ENCODE measurements around the gene GRM3. TPM values are rescaled to one million over a fixed set of nuclear protein-coding genes. Genes with fewer than 3 reads are reported as not detected.

The GRM3 gene
- total RNA-seq, 1 experiment from 2014 or later: not detected

DNA sequence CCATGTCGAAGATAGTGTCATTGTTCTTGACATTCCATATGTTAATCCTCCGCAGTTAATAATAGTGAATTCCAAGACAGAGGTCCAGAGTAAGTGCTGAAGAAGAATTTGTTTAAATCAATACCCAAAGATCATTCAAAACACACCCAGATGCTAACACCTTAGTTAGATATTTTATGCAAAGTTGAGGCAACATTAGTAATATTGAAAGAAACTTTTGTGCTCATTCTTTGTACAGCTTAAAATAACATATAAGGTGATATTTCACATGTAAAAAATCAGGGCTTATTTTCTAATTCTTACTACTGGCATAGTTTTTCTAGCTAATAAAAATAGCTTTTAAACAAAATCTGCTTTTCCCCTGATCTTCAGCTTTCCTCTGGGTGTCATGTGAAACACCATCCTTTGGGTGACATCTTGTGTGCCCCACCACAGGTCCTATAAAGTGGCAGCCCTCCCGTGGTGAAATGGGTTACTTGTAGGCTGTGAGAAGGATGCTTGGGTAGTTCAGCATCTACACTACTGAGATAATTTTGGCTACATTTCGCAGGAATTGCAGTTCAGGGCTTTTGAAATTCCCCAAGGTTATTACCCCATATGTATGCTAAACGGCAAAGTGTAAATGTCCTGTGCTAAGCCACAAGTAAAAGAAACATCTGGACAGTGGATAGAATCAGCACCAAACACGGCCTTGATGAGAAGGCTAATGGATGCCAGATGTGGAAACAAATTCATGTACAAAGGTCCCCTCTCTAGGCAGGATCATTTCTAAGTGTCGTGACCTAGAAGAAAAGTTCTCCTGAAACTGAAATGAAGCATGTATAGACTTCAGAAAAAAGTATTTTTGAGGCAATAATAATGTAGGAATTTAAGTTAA is 105.4 kb downstream of the GRM3 start:
- DNase-seq: no peak
- TF ChIP-seq EZH2phosphoT487 (IDR thresholded peaks at IDR 0.05; ENCODE audit: borderline replicate concordance, low read length): no peak
- no peak for TF ChIP-seq EZH2 (IDR thresholded peaks at IDR 0.05; ENCODE audit: low read length, unreplicated experiment)
- TF ChIP-seq, protein P1, sequence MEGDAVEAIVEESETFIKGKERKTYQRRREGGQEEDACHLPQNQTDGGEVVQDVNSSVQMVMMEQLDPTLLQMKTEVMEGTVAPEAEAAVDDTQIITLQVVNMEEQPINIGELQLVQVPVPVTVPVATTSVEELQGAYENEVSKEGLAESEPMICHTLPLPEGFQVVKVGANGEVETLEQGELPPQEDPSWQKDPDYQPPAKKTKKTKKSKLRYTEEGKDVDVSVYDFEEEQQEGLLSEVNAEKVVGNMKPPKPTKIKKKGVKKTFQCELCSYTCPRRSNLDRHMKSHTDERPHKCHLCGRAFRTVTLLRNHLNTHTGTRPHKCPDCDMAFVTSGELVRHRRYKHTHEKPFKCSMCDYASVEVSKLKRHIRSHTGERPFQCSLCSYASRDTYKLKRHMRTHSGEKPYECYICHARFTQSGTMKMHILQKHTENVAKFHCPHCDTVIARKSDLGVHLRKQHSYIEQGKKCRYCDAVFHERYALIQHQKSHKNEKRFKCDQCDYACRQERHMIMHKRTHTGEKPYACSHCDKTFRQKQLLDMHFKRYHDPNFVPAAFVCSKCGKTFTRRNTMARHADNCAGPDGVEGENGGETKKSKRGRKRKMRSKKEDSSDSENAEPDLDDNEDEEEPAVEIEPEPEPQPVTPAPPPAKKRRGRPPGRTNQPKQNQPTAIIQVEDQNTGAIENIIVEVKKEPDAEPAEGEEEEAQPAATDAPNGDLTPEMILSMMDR (conservative IDR thresholded peaks at IDR 0.05; ENCODE audit: low read depth, low read length): no peak
- Histone ChIP-seq H3K9me2 (replicated peaks; ENCODE audit: low read length) (no peaks in the 10 kb centered on the region), H3F3A (ENCODE audit: low read length, unreplicated experiment) (no peaks in the 10 kb centered on the region), H3K4me2 (ENCODE audit: low read length) (no peak overlapping the region), H2AFZ (ENCODE audit: low read length) (no peak overlapping the region), H3K79me2 (ENCODE audit: low read length) (no peaks in the 10 kb centered on the region), H3K36me3 (ENCODE audit: low read depth, low read length) (no peaks in the 10 kb centered on the region), H3K27ac (ENCODE audit: low read length) (no peak overlapping the region), H3K4me1 (ENCODE audit: insufficient read depth, low read length) (no peaks in the 10 kb centered on the region), H3K4me3 (ENCODE audit: low read length) (no peak overlapping the region), H3K9ac (ENCODE audit: low read length) (no peak overlapping the region), H3K9me3 (ENCODE audit: low read length) (no peaks in the 10 kb centered on the region), H3K27me3 (ENCODE audit: low read length) (peaks cover 53% of the 10 kb centered on the region), H4K20me1 (ENCODE audit: low read length) (no peaks in the 10 kb centered on the region)
- no TSS peak for BruUV-seq (replicated peaks)
- ChIA-PET CTCF (interaction anchor here (0.6 kb wide), 1 partner anchor 250 kb away, joined by 3 read pairs; no protein-coding TSS in a partner anchor), POLR2A (ENCODE audit: unreplicated experiment) (no interaction called here)
- intact Hi-C loops (cut with micrococcal nuclease): no loop called here
- ATAC-seq: no peak

DNA sequence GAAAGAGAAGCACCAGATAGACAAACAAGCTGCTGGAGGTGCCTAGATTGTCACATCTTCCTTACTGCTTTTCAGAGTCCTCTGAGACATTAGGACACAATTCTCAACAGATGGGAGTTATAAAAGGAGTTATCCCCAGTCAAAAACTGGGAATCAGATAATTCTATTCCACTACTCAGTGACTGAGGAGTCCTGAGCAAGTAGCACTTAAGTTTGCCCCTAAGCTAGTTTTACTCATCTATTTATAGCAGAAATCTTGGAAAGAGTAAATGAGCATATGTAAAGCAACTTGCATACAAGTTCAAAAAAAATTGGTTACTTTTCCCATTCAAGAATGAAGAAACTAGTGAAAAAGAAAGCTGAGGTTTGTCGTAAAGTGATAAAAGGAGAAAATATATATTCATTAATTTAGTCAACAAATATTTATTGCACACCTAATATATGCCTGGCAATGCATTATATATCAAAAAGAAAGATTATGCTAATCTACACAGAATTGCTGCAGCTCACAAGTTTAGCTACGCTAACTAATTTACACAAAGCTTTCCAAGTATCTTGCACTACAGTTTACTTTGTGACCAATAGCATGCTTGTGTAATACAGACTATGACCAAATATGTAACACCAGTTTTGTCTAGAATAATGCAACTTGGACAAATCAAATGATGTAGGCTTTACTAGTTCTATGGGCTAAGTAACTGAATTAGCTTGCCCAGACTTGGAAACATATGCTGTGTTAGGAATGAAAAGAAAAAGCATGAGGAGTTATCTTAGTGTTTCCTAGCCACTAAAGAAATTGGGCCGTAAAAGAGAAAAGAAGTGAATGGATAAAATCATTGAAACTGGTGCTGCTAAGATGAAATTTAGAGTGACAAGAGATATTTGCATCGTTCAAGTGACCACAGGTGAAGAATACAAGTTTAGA is 106.3 kb downstream of the GRM3 start:
- peaks cover 56% of the 10 kb centered on the region for H3K27me3 ChIP-seq (ENCODE audit: low read length)
- no TSS peak for BruUV-seq (replicated peaks)
- TF ChIP-seq, protein P1 (conservative IDR thresholded peaks at IDR 0.05; ENCODE audit: low read depth, low read length): no peak
- TF ChIP-seq EZH2 (IDR thresholded peaks at IDR 0.05; ENCODE audit: low read length, unreplicated experiment) (no peak), EZH2phosphoT487 (IDR thresholded peaks at IDR 0.05; ENCODE audit: borderline replicate concordance, low read length) (no peak)
- DNase-seq (no peak), ATAC-seq (no peak)
- H3K9me3 ChIP-seq (ENCODE audit: low read length): no peaks in the 10 kb centered on the region
- H3K9me2 ChIP-seq (replicated peaks; ENCODE audit: low read length): no peaks in the 10 kb centered on the region
- ChIA-PET CTCF (no interaction called here), POLR2A (ENCODE audit: unreplicated experiment) (no interaction called here)
- H3K4me1 ChIP-seq (ENCODE audit: insufficient read depth, low read length): no peaks in the 10 kb centered on the region
- no peak overlapping the region for H3K4me2 ChIP-seq (ENCODE audit: low read length)
- H3F3A ChIP-seq (ENCODE audit: low read length, unreplicated experiment): no peaks in the 10 kb centered on the region
- H4K20me1 ChIP-seq (ENCODE audit: low read length): no peaks in the 10 kb centered on the region
- intact Hi-C loops (cut with micrococcal nuclease): no loop called here
- no peak overlapping the region for H2AFZ ChIP-seq (ENCODE audit: low read length)
- H3K36me3 ChIP-seq (ENCODE audit: low read depth, low read length): no peaks in the 10 kb centered on the region
- no peak overlapping the region for H3K4me3 ChIP-seq (ENCODE audit: low read length)
- no peaks in the 10 kb centered on the region for H3K79me2 ChIP-seq (ENCODE audit: low read length)
- H3K9ac ChIP-seq (ENCODE audit: low read length): no peak overlapping the region
- H3K27ac ChIP-seq (ENCODE audit: low read length): no peak overlapping the region
